ENCODE measurements around the gene EPB41L2.
"Not testable (repeated sequence)": the region's sequence is repeated elsewhere in the genome, so short reads cannot be mapped to it uniquely, and the experiment has no call there.

Gene EPB41L2

GRCh38 chr6:130937942-130938604 is 125.0 kb downstream of the EPB41L2 start:
- DNase-seq: no peak

GRCh38 chr6:130936933-130937332 is 126.1 kb downstream of the EPB41L2 start:
- DNase-seq: no peak

GRCh38 chr6:130935978-130936377 is 127.1 kb downstream of the EPB41L2 start:
- no peak for DNase-seq

- DNase-seq: no peak
Measured at GRCh38 chr6:130934848-130935585, 128.0 kb downstream of the EPB41L2 start.

- DNase-seq: no peak
Measured at GRCh38 chr6:130933712-130934200, 129.3 kb downstream of the EPB41L2 start.

GRCh38 chr6:130932921-130933320 is 130.1 kb downstream of the EPB41L2 start:
- no peak for DNase-seq

- DNase-seq: no peak
Measured at GRCh38 chr6:130932438-130932837, 130.6 kb downstream of the EPB41L2 start.

GRCh38 chr6:130931683-130932082 is 131.4 kb downstream of the EPB41L2 start:
- no peak for DNase-seq

GRCh38 chr6:130929036-130929678 is 133.9 kb downstream of the EPB41L2 start:
- DNase-seq: no peak

GRCh38 chr6:130928158-130928912 is 134.7 kb downstream of the EPB41L2 start:
- DNase-seq: no peak

- DNase-seq: no peak
Measured at GRCh38 chr6:130927305-130927704, 135.7 kb downstream of the EPB41L2 start.

- no peak for DNase-seq
Measured at GRCh38 chr6:130923350-130923749, 139.7 kb downstream of the EPB41L2 start.

GRCh38 chr6:130922922-130923321 is 140.1 kb downstream of the EPB41L2 start:
- no peak for DNase-seq

GRCh38 chr6:130920969-130921368 is 142.1 kb downstream of the EPB41L2 start:
- DNase-seq: no peak

GRCh38 chr6:130918171-130918570 is 144.9 kb downstream of the EPB41L2 start:
- no peak for DNase-seq

- DNase-seq: not testable (repeated sequence)
Measured at GRCh38 chr6:130915606-130916005, 147.4 kb downstream of the EPB41L2 start.

GRCh38 chr6:130913120-130913519 is 149.9 kb downstream of the EPB41L2 start:
- DNase-seq: no peak

- no peak for DNase-seq
Measured at GRCh38 chr6:130912434-130912833, 150.6 kb downstream of the EPB41L2 start.

- no peak for DNase-seq
Measured at GRCh38 chr6:130908958-130909357, 154.1 kb downstream of the EPB41L2 start.

- DNase-seq: no peak
Measured at GRCh38 chr6:130908188-130908587, 154.9 kb downstream of the EPB41L2 start.

GRCh38 chr6:130907687-130908086 is 155.4 kb downstream of the EPB41L2 start:
- no peak for DNase-seq

GRCh38 chr6:130906736-130907381 is 156.2 kb downstream of the EPB41L2 start:
- DNase-seq: no peak

- no peak for DNase-seq
Measured at GRCh38 chr6:130903602-130904001, 159.4 kb downstream of the EPB41L2 start.

Measured in activated CD4-positive, alpha-beta T cell treated with anti-CD3 and anti-CD28 coated beads, Interleukin-2, amount 50 U/mL, for 4 hours (primary cell).